HG03196 (cell line): Measurements from ENCODE around the gene RFC2.

Source experiments
- ATAC-seq: cut with Tn5 transposase; IDR thresholded peaks from one replicate; pipeline ENCODE4 v1.9.1; 2021; ENCODE audit not compliant: unreplicated experiment

The RFC2 gene

GRCh38 chr7:74194686-74195085 is 59.5 kb downstream of the RFC2 start:
- no peak for ATAC-seq

- no peak for ATAC-seq
Observed at GRCh38 chr7:74193913-74194312, 60.3 kb downstream of the RFC2 start.

- no peak for ATAC-seq
Observed at GRCh38 chr7:74193054-74193453, 61.1 kb downstream of the RFC2 start.

GRCh38 chr7:74191231-74191630 is 63.0 kb downstream of the RFC2 start:
- ATAC-seq, result no peak

GRCh38 chr7:74190259-74190658 is 63.9 kb downstream of the RFC2 start:
- no peak for ATAC-seq

- no peak for ATAC-seq
Observed at GRCh38 chr7:74187915-74188675, 66.1 kb downstream of the RFC2 start.

GRCh38 chr7:74185636-74186035 is 68.6 kb downstream of the RFC2 start:
- ATAC-seq, result no peak

GRCh38 chr7:74185016-74185415 is 69.2 kb downstream of the RFC2 start:
- no peak for ATAC-seq

GRCh38 chr7:74183653-74184450 is 70.3 kb downstream of the RFC2 start:
- no peak for ATAC-seq

GRCh38 chr7:74183142-74183541 is 71.1 kb downstream of the RFC2 start:
- no peak for ATAC-seq

GRCh38 chr7:74182453-74183090 is 71.6 kb downstream of the RFC2 start:
- no peak for ATAC-seq

- no peak for ATAC-seq
Observed at GRCh38 chr7:74181821-74182220, 72.4 kb downstream of the RFC2 start.
